ENCODE results near the gene IL22.

IL22 gene

GRCh38 chr12:68292151-68292943 lies 38.9 kb upstream of the IL22 start:
- no peak overlapping the region for H3K9ac ChIP-seq (ENCODE audit: low read length)
- no peak overlapping the region for H2BK120ac ChIP-seq (ENCODE audit: insufficient read depth, low read length, poor library complexity)
- no peak for DNase-seq
- H3K36me3 ChIP-seq (ENCODE audit: control insufficient read depth in 1 of 2, insufficient read depth in 2 of 2, low read length in 2 of 2), result no peaks in the 10 kb centered on the region
- no peaks in the 10 kb centered on the region for H3K9me3 ChIP-seq (ENCODE audit: insufficient read depth, low read depth, low read length)
- H3K4me2 ChIP-seq (ENCODE audit: low read length), result no peak overlapping the region
- no peaks in the 10 kb centered on the region for H3K27me3 ChIP-seq (ENCODE audit: insufficient read depth, low read length)
- H4K91ac ChIP-seq (ENCODE audit: low read depth, low read length), result no peak overlapping the region
- H4K12ac ChIP-seq (ENCODE audit: low read depth, low read length), result no peak overlapping the region
- no peak overlapping the region for H2BK12ac ChIP-seq (ENCODE audit: low read length)
- H3K14ac ChIP-seq (ENCODE audit: low read length), result no peak overlapping the region
- no peak overlapping the region for H3K23ac ChIP-seq (ENCODE audit: low read length)
- no peak overlapping the region for H3K4me3 ChIP-seq (ENCODE audit: low read depth, low read length)
- H3K4ac ChIP-seq (ENCODE audit: low read depth, low read length), result no peak overlapping the region
- H3K79me2 ChIP-seq (ENCODE audit: control insufficient read depth, insufficient read depth, low read length, poor library complexity), result no peaks in the 10 kb centered on the region
- H3K27ac ChIP-seq (ENCODE audit: low read depth, low read length), result no peak overlapping the region
- no peak overlapping the region for H4K8ac ChIP-seq (ENCODE audit: low read depth, low read length)
- no CpG with 5 or more reads among the region's 9 CpGs for WGBS (ENCODE audit: extremely low coverage, insufficient coverage, insufficient read length)
- no peak overlapping the region for H3K18ac ChIP-seq (ENCODE audit: low read length)
- no peaks in the 10 kb centered on the region for H3K4me1 ChIP-seq (ENCODE audit: control insufficient read depth in 1 of 2, insufficient read depth in 2 of 2, low read length in 2 of 2)
- no peak overlapping the region for H2AFZ ChIP-seq (ENCODE audit: insufficient read depth, low read length, poor library complexity)
- H2BK5ac ChIP-seq (ENCODE audit: low read depth, low read length, poor library complexity), result no peak overlapping the region
- no peak overlapping the region for H2AK5ac ChIP-seq (ENCODE audit: low read length)
- no peaks in the 10 kb centered on the region for H3K79me1 ChIP-seq (ENCODE audit: low read length)

DNA sequence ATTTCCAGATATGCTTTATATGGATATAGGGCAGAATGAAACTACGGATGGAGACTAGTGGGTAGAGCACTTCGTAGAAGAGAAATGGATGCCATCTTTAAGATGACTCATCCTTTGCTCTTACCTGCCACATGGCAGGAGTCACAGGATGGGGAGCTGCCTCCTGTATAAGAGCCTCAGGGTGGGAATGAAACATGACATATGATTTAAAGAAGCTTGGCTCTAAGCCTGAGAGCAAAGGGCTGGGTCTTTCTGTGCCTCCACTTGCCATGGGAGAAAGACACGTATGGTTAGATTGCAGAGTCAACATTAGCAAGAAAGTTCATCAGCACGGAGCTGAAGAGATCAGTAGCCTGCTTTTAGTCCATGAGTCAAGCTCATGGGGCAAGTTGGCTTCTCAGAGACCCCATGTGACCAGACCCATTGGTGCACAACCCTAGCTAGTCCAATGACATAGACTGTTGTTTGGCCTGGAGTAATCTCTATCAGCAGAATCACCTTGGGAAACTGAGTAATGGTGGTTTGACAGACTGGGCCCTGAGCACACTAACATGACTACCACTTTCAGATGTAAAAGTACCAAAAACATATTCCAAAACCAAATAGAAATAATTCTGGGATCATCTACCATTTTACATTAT lies 38.1 kb upstream of the IL22 start:
- Histone ChIP-seq H2AFZ (ENCODE audit: insufficient read depth, low read length, poor library complexity) (no peak overlapping the region), H3K27ac (ENCODE audit: low read depth, low read length) (no peak overlapping the region), H3K79me2 (ENCODE audit: control insufficient read depth, insufficient read depth, low read length, poor library complexity) (no peaks in the 10 kb centered on the region), H4K12ac (ENCODE audit: low read depth, low read length) (no peak overlapping the region), H3K4ac (ENCODE audit: low read depth, low read length) (no peak overlapping the region), H3K4me2 (ENCODE audit: low read length) (no peak overlapping the region), H3K36me3 (ENCODE audit: control insufficient read depth in 1 of 2, insufficient read depth in 2 of 2, low read length in 2 of 2) (no peaks in the 10 kb centered on the region), H3K9ac (ENCODE audit: low read length) (no peak overlapping the region), H3K9me3 (ENCODE audit: insufficient read depth, low read depth, low read length) (no peaks in the 10 kb centered on the region), H2BK12ac (ENCODE audit: low read length) (no peak overlapping the region), H3K79me1 (ENCODE audit: low read length) (no peaks in the 10 kb centered on the region), H3K4me3 (ENCODE audit: low read depth, low read length) (no peak overlapping the region), H4K91ac (ENCODE audit: low read depth, low read length) (no peak overlapping the region), H3K4me1 (ENCODE audit: control insufficient read depth in 1 of 2, insufficient read depth in 2 of 2, low read length in 2 of 2) (no peaks in the 10 kb centered on the region), H2BK120ac (ENCODE audit: insufficient read depth, low read length, poor library complexity) (no peak overlapping the region), H3K27me3 (ENCODE audit: insufficient read depth, low read length) (no peaks in the 10 kb centered on the region), H4K8ac (ENCODE audit: low read depth, low read length) (no peak overlapping the region), H2AK5ac (ENCODE audit: low read length) (no peak overlapping the region), H3K14ac (ENCODE audit: low read length) (no peak overlapping the region), H2BK5ac (ENCODE audit: low read depth, low read length, poor library complexity) (no peak overlapping the region), H3K18ac (ENCODE audit: low read length) (no peak overlapping the region), H3K23ac (ENCODE audit: low read length) (no peak overlapping the region)
- no peak for DNase-seq
- WGBS (ENCODE audit: extremely low coverage, insufficient coverage, insufficient read length), result no CpG with 5 or more reads among the region's 4 CpGs

- H3K79me2 ChIP-seq (ENCODE audit: control insufficient read depth, insufficient read depth, low read length, poor library complexity), result no peaks in the 10 kb centered on the region
- H2AK5ac ChIP-seq (ENCODE audit: low read length), result no peak overlapping the region
These were observed 36.7 kb upstream of the IL22 start for GRCh38 chr12:68290126-68290525.

GRCh38 chr12:68287106-68287505 lies 33.7 kb upstream of the IL22 start:
- no peak overlapping the region for H2BK5ac ChIP-seq (ENCODE audit: low read depth, low read length, poor library complexity)
- no CpG with 5 or more reads among the region's 5 CpGs for WGBS (ENCODE audit: extremely low coverage, insufficient coverage, insufficient read length)
- no peak overlapping the region for H3K14ac ChIP-seq (ENCODE audit: low read length)
- H3K9me3 ChIP-seq (ENCODE audit: insufficient read depth, low read depth, low read length), result no peaks in the 10 kb centered on the region
- no peak overlapping the region for H3K4me3 ChIP-seq (ENCODE audit: low read depth, low read length)
- H2AFZ ChIP-seq (ENCODE audit: insufficient read depth, low read length, poor library complexity), result no peak overlapping the region
- H4K12ac ChIP-seq (ENCODE audit: low read depth, low read length), result no peak overlapping the region
- no peak overlapping the region for H3K23ac ChIP-seq (ENCODE audit: low read length)
- no peak overlapping the region for H4K91ac ChIP-seq (ENCODE audit: low read depth, low read length)
- no peak overlapping the region for H3K18ac ChIP-seq (ENCODE audit: low read length)
- DNase-seq, result no peak
- no peaks in the 10 kb centered on the region for H3K4me1 ChIP-seq (ENCODE audit: control insufficient read depth in 1 of 2, insufficient read depth in 2 of 2, low read length in 2 of 2)
- no peak overlapping the region for H2BK120ac ChIP-seq (ENCODE audit: insufficient read depth, low read length, poor library complexity)
- no peaks in the 10 kb centered on the region for H3K27me3 ChIP-seq (ENCODE audit: insufficient read depth, low read length)
- no peak overlapping the region for H4K8ac ChIP-seq (ENCODE audit: low read depth, low read length)
- H3K79me1 ChIP-seq (ENCODE audit: low read length), result no peaks in the 10 kb centered on the region
- no peak overlapping the region for H3K27ac ChIP-seq (ENCODE audit: low read depth, low read length)
- no peak overlapping the region for H3K4me2 ChIP-seq (ENCODE audit: low read length)
- H3K36me3 ChIP-seq (ENCODE audit: control insufficient read depth in 1 of 2, insufficient read depth in 2 of 2, low read length in 2 of 2), result no peaks in the 10 kb centered on the region
- H2AK5ac ChIP-seq (ENCODE audit: low read length), result no peak overlapping the region
- no peak overlapping the region for H3K9ac ChIP-seq (ENCODE audit: low read length)
- no peak overlapping the region for H2BK12ac ChIP-seq (ENCODE audit: low read length)
- no peak overlapping the region for H3K4ac ChIP-seq (ENCODE audit: low read depth, low read length)
- H3K79me2 ChIP-seq (ENCODE audit: control insufficient read depth, insufficient read depth, low read length, poor library complexity), result no peaks in the 10 kb centered on the region

More at GRCh38 chr12:68290126-68290525, 36.7 kb upstream of the IL22 start:
- no CpG with 5 or more reads among the region's 6 CpGs for WGBS (ENCODE audit: extremely low coverage, insufficient coverage, insufficient read length)
- Histone ChIP-seq H3K36me3 (ENCODE audit: control insufficient read depth in 1 of 2, insufficient read depth in 2 of 2, low read length in 2 of 2) (no peaks in the 10 kb centered on the region), H3K9ac (ENCODE audit: low read length) (no peak overlapping the region), H4K12ac (ENCODE audit: low read depth, low read length) (no peak overlapping the region), H4K8ac (ENCODE audit: low read depth, low read length) (no peak overlapping the region), H2AFZ (ENCODE audit: insufficient read depth, low read length, poor library complexity) (no peak overlapping the region), H3K27me3 (ENCODE audit: insufficient read depth, low read length) (no peaks in the 10 kb centered on the region), H3K27ac (ENCODE audit: low read depth, low read length) (no peak overlapping the region), H2BK5ac (ENCODE audit: low read depth, low read length, poor library complexity) (no peak overlapping the region), H3K4me1 (ENCODE audit: control insufficient read depth in 1 of 2, insufficient read depth in 2 of 2, low read length in 2 of 2) (no peaks in the 10 kb centered on the region), H2BK12ac (ENCODE audit: low read length) (no peak overlapping the region), H3K4me2 (ENCODE audit: low read length) (no peak overlapping the region), H3K4me3 (ENCODE audit: low read depth, low read length) (no peak overlapping the region), H4K91ac (ENCODE audit: low read depth, low read length) (no peak overlapping the region), H3K79me1 (ENCODE audit: low read length) (no peaks in the 10 kb centered on the region), H3K14ac (ENCODE audit: low read length) (no peak overlapping the region), H3K9me3 (ENCODE audit: insufficient read depth, low read depth, low read length) (no peaks in the 10 kb centered on the region), H3K18ac (ENCODE audit: low read length) (no peak overlapping the region), H3K4ac (ENCODE audit: low read depth, low read length) (no peak overlapping the region), H2BK120ac (ENCODE audit: insufficient read depth, low read length, poor library complexity) (no peak overlapping the region), H3K23ac (ENCODE audit: low read length) (no peak overlapping the region)
- DNase-seq, result peak in 1 of 2 donors; percentile 35
